Esophagus muscularis mucosa (tissue), 4 donors: ENCODE measurements around the gene GRIP1.

ENCODE experiments used
- CTCF ChIP-seq, 3 experiments: fragments of 200-600 bp in 2 of 3; fragments of 450-650 bp in 1 of 3; sonication (generic) in 2 of 3; IDR thresholded peaks; one replicate each; pipeline ENCODE4 v1.5.1; 2017 to 2019; ENCODE audit warnings: antibody characterized with exemption in 3 of 3, mild to moderate bottlenecking in 2 of 3, moderate library complexity in 1 of 3
- EP300 ChIP-seq: sonication (generic); formaldehyde crosslinking; IDR thresholded peaks from one replicate; pipeline ENCODE4 v1.6.1; 2017; ENCODE audit warnings: antibody characterized with exemption
- POLR2A ChIP-seq: fragments of 450-650 bp; IDR thresholded peaks from one replicate; pipeline ENCODE4 v1.6.1; 2017; ENCODE audit warnings: antibody characterized with exemption, moderate library complexity, mild to moderate bottlenecking, low read depth
- POLR2AphosphoS5 ChIP-seq, 2 donors: sonication (generic); formaldehyde crosslinking; IDR thresholded peaks; one replicate each; pipeline ENCODE4 v1.6.1; 2017; ENCODE audit warnings: antibody characterized with exemption in 2 of 2

- TF ChIP-seq CTCF (IDR thresholded peaks at IDR 0.05) (no peak), POLR2AphosphoS5 (IDR thresholded peaks at IDR 0.05) (no peak), POLR2A (no peak), EP300 (no peak)
These were observed 281.1 kb downstream of the GRIP1 start for GRCh38 chr12:66397574-66398290.
